GM18870 (cell line): ENCODE results near the gene FEZ2.
"Not testable (repeated sequence)": the region's sequence is repeated elsewhere in the genome, so short reads cannot be mapped to it uniquely, and the experiment has no call there.

Experiments
- ATAC-seq: cut with Tn5 transposase; IDR thresholded peaks from one replicate; pipeline ENCODE4 v1.9.1; 2021; ENCODE audit warnings: moderate library complexity; ENCODE audit not compliant: unreplicated experiment

Gene FEZ2

GRCh38 chr2:36597532-36598377 is at the start of gene FEZ2:
Gene FEZ2 (minus strand): TSS chr2:36598168. CDS start chr2:36598142, 26 bp downstream.
- ATAC-seq, result peak; percentile 97

- ATAC-seq, result no peak
These were observed 37.1 kb upstream of the FEZ2 start for GRCh38 chr2:36634981-36635597.

- no peak for ATAC-seq
These were observed 35.6 kb upstream of the FEZ2 start for GRCh38 chr2:36633470-36634092.

GRCh38 chr2:36626756-36627155 is 28.8 kb upstream of the FEZ2 start:
- ATAC-seq, result no peak

GRCh38 chr2:36626071-36626470 is 28.1 kb upstream of the FEZ2 start:
- no peak for ATAC-seq

GRCh38 chr2:36625304-36625703 is 27.3 kb upstream of the FEZ2 start:
- ATAC-seq, result no peak

- ATAC-seq, result no peak
These were observed 22.4 kb upstream of the FEZ2 start for GRCh38 chr2:36620321-36620720.

GRCh38 chr2:36618381-36618780 is 20.4 kb upstream of the FEZ2 start:
- ATAC-seq, result peak; percentile 98

GRCh38 chr2:36616947-36617346 is 19.0 kb upstream of the FEZ2 start:
- ATAC-seq, result no peak

- no peak for ATAC-seq
These were observed 17.3 kb upstream of the FEZ2 start for GRCh38 chr2:36615222-36615621.

GRCh38 chr2:36613801-36614200 is 15.8 kb upstream of the FEZ2 start:
- ATAC-seq, result no peak

GRCh38 chr2:36611316-36611990 is 13.5 kb upstream of the FEZ2 start:
- ATAC-seq, result no peak

- ATAC-seq, result no peak
These were observed 11.5 kb upstream of the FEZ2 start for GRCh38 chr2:36609507-36609906.

GRCh38 chr2:36607947-36608346 is 10.0 kb upstream of the FEZ2 start:
- ATAC-seq, result no peak

GRCh38 chr2:36606925-36607324 is 9.0 kb upstream of the FEZ2 start:
- ATAC-seq, result no peak

- ATAC-seq, result no peak
These were observed 7.3 kb upstream of the FEZ2 start for GRCh38 chr2:36605273-36605672.

- ATAC-seq, result not testable (repeated sequence)
These were observed 5.7 kb upstream of the FEZ2 start for GRCh38 chr2:36603629-36604028.

- ATAC-seq, result no peak
These were observed 901 bp downstream of the FEZ2 start for GRCh38 chr2:36597003-36597531.

- ATAC-seq, result no peak
These were observed 1.6 kb downstream of the FEZ2 start for GRCh38 chr2:36596397-36596796.

- ATAC-seq, result no peak
These were observed 3.1 kb downstream of the FEZ2 start for GRCh38 chr2:36594849-36595248.

GRCh38 chr2:36589230-36589630 is 8.7 kb downstream of the FEZ2 start:
- no peak for ATAC-seq
